ENCODE measurements around the gene FRMPD4.
A peak's percentile ranks its signal among the peaks of the same experiment; 100 is the strongest.

The FRMPD4 gene

GRCh38 chrX:12563121-12563520, 424.8 kb downstream of the FRMPD4 start:
- Histone ChIP-seq H3K4me1 (ENCODE audit: insufficient read depth, low read length, poor library complexity, severe bottlenecking) (no peaks in the 10 kb centered on the region), H2AFZ (ENCODE audit: low read length) (no peak overlapping the region), H3K36me3 (ENCODE audit: insufficient read depth, low read length) (no peaks in the 10 kb centered on the region), H3K9me3 (ENCODE audit: insufficient read depth, low read depth, low read length) (no peaks in the 10 kb centered on the region), H3F3A (ENCODE audit: low read depth) (no peaks in the 10 kb centered on the region), H3K4me3 (ENCODE audit: low read length, poor library complexity, severe bottlenecking) (no peak overlapping the region), H3K4me2 (ENCODE audit: low read depth, low read length, poor library complexity, severe bottlenecking) (no peak overlapping the region), H3K79me2 (ENCODE audit: insufficient read depth, low read length) (no peaks in the 10 kb centered on the region), H4K20me1 (ENCODE audit: insufficient read depth, low read length, poor library complexity, severe bottlenecking) (no peaks in the 10 kb centered on the region), H3K27me3 (ENCODE audit: insufficient read depth, low read length, poor library complexity, severe bottlenecking) (no peaks in the 10 kb centered on the region), H3K9me2 (replicated peaks; ENCODE audit: low read depth, low read length) (no peaks in the 10 kb centered on the region), H3K9ac (ENCODE audit: low read depth, low read length, poor library complexity, severe bottlenecking) (no peak overlapping the region)
- no peak for TF ChIP-seq CTCF (conservative IDR thresholded peaks at IDR 0.05; ENCODE audit: low read length)
- no peak for TF ChIP-seq EZH2phosphoT487 (IDR thresholded peaks at IDR 0.05; ENCODE audit: borderline replicate concordance)

- Histone ChIP-seq H3K4me2 (ENCODE audit: low read depth, low read length, poor library complexity, severe bottlenecking) (no peak overlapping the region), H2AFZ (ENCODE audit: low read length) (no peak overlapping the region), H3K4me1 (ENCODE audit: insufficient read depth, low read length, poor library complexity, severe bottlenecking) (no peaks in the 10 kb centered on the region), H3K4me3 (ENCODE audit: low read length, poor library complexity, severe bottlenecking) (no peak overlapping the region), H3K9me2 (replicated peaks; ENCODE audit: low read depth, low read length) (no peaks in the 10 kb centered on the region), H4K20me1 (ENCODE audit: insufficient read depth, low read length, poor library complexity, severe bottlenecking) (no peaks in the 10 kb centered on the region), H3K9ac (ENCODE audit: low read depth, low read length, poor library complexity, severe bottlenecking) (no peak overlapping the region), H3K36me3 (ENCODE audit: insufficient read depth, low read length) (no peaks in the 10 kb centered on the region), H3K79me2 (ENCODE audit: insufficient read depth, low read length) (no peaks in the 10 kb centered on the region), H3K27me3 (ENCODE audit: insufficient read depth, low read length, poor library complexity, severe bottlenecking) (no peaks in the 10 kb centered on the region), H3K9me3 (ENCODE audit: insufficient read depth, low read depth, low read length) (no peaks in the 10 kb centered on the region), H3F3A (ENCODE audit: low read depth) (no peaks in the 10 kb centered on the region)
- TF ChIP-seq EZH2phosphoT487 (IDR thresholded peaks at IDR 0.05; ENCODE audit: borderline replicate concordance) = no peak
- TF ChIP-seq CTCF (conservative IDR thresholded peaks at IDR 0.05; ENCODE audit: low read length) = no peak
Measured at GRCh38 chrX:12564221-12564620, 425.9 kb downstream of the FRMPD4 start.

- Histone ChIP-seq H3K9ac (ENCODE audit: low read depth, low read length, poor library complexity, severe bottlenecking) (no peak overlapping the region), H3K9me2 (replicated peaks; ENCODE audit: low read depth, low read length) (no peaks in the 10 kb centered on the region), H4K20me1 (ENCODE audit: insufficient read depth, low read length, poor library complexity, severe bottlenecking) (no peaks in the 10 kb centered on the region), H2AFZ (ENCODE audit: low read length) (no peak overlapping the region), H3K79me2 (ENCODE audit: insufficient read depth, low read length) (no peaks in the 10 kb centered on the region), H3K4me3 (ENCODE audit: low read length, poor library complexity, severe bottlenecking) (no peak overlapping the region), H3K4me2 (ENCODE audit: low read depth, low read length, poor library complexity, severe bottlenecking) (no peak overlapping the region), H3K4me1 (ENCODE audit: insufficient read depth, low read length, poor library complexity, severe bottlenecking) (no peaks in the 10 kb centered on the region), H3K36me3 (ENCODE audit: insufficient read depth, low read length) (no peaks in the 10 kb centered on the region), H3K9me3 (ENCODE audit: insufficient read depth, low read depth, low read length) (no peaks in the 10 kb centered on the region), H3K27me3 (ENCODE audit: insufficient read depth, low read length, poor library complexity, severe bottlenecking) (no peaks in the 10 kb centered on the region), H3F3A (ENCODE audit: low read depth) (no peaks in the 10 kb centered on the region)
- peak; percentile 65 for TF ChIP-seq CTCF (conservative IDR thresholded peaks at IDR 0.05; ENCODE audit: low read length)
- TF ChIP-seq EZH2phosphoT487 (IDR thresholded peaks at IDR 0.05; ENCODE audit: borderline replicate concordance) = no peak
Measured at GRCh38 chrX:12567857-12568256, 429.6 kb downstream of the FRMPD4 start.
